ENCODE measurements around the gene MTHFD2L.
"Not testable (repeated sequence)": the region's sequence is repeated elsewhere in the genome, so short reads cannot be mapped to it uniquely, and the experiment has no call there.

Gene MTHFD2L

DNA sequence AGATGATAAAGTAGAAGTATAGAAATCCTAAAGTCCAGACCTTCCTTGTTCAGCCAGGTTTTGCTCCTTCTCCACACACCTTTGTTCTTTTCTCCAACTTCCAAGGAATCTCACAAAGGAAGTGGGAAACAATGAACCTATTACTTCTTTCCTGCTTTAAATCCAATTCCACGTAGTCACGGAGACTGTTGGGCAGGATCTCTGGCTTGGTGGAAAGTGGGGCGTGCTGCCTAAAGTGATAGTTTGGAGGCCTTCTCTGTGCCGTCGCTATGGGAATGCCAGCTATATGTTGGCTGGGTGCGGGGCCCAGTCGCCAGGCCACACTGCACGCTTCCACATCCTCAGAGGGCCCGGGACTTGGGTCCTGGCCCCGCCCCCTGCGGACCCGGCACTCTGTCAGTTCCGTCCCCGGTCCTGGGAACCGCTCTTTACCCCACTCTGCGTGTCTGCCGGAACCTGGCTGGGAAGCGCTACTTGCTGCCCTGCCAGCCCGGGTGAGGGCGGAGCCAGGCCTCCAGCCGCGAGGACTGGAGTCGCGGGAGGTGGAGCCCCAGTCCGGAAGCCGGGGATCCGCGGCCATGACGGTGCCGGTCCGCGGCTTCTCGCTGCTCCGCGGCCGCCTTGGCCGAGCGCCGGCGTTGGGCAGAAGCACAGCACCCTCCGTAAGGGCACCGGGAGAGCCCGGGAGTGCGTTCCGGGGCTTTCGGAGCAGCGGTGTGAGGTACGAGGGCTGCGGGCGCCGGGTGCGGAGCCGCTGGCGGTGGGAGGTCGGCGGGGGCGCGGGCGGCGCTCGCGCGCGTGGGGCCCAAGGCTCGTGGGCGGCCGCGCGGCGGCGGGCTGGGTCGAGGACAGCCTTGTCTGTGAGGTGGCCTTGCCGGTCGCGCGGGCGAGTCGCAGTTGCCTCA lies at the start of gene MTHFD2L:
Gene MTHFD2L (plus strand): TSS at position 558 of the 905 bp plus-strand sequence. CDS start 21 bp downstream, at position 579.
- DNase-seq: peak; percentile 78 to 82

DNA sequence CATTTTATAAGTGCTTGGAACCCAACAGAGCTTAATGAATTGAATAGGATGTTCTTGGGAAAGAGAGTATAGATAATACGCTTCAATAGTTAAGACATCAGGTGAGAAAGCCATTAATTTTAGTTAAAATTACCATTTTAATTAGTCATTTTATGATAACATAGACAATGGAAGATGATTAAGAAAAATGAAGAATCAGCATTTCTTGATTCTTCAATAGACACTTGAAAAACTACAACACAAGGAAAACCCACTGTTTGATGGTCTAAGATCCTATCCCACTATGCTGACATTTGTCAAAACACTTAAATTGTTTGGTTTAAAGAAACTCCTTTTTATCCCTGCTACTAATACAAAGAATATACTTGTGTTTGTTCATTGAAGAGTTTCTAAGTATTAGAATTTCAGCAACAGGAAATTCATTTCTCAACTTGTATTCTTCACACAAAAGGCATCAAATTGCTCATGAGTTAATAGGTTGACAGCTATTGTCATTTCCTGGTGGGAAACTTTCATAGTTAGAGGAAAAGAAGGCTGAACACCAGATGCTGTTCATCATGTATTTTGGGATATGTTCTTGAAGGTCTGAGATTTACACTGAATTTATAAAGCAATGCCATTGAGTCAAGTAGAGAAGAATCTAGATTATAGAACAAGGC lies 49.3 kb upstream of the MTHFD2L start:
- no peak for DNase-seq

DNA sequence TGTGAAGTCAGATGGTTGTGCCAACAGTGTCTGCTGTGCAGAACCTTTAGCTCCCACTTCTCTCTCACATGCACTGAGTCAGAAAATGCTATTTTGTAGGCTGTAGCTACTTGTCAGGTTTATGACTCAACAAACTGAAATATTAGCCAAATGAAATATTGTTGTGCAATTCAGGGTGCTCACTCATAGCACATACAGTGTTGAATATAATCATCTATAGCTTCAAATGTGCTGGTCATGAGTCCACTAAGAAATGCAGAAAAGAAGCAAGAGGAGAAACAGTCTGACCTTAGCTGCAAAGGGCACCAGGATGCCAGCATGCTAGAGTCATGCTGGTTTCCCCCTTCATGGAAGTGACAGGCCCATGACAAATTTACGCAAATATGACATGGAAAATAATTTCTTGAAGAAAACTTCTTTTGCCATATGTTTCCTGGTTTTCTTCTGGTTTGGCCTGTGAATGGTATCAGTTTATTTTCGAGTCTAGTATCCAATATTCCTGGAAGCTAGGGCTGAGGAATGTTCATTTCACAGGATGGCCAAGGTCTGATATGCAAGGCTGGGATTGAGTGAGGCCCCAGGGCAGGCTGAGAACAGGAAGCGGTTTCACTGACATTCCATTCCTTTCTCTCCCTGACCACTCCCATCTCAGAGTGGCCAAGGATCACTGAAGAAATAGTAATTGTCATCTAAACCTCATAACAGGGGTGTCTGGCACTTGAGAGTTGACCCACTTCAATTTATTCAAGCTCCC lies 48.6 kb upstream of the MTHFD2L start:
- no peak for DNase-seq

DNA sequence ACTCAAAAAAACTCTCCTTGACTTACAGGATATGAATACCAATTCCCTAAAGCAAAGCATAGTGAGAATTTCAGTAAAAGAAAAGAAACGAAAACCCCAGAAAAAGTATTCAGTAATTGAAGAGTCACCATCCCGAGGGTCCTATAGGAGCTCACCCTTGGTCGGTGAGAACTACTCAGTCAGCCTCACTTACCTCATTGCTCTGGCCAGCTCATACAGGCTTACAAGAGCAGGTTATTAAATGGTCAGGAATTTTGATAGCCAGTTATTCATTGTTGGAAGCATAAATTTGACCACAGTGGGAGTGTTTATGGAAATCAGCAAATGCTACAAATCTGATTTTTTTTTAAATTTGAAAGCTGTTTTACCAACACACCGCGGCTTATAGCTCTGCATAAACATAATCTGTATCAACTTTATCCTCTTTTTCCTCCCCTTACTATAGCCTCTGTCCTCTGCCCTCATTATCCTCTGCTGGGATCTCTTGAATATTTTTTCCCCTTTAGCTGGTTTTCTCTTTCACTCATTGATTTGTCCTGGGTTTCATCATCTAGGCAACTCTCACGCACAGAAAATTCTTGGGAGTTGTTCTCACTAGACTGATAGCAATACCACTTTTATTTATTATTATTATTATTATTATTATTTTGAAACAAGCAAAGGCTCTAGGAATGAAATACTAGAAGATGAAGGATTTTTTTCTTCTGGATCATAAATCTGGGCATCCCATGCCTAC lies 47.9 kb upstream of the MTHFD2L start:
- no peak for DNase-seq

DNA sequence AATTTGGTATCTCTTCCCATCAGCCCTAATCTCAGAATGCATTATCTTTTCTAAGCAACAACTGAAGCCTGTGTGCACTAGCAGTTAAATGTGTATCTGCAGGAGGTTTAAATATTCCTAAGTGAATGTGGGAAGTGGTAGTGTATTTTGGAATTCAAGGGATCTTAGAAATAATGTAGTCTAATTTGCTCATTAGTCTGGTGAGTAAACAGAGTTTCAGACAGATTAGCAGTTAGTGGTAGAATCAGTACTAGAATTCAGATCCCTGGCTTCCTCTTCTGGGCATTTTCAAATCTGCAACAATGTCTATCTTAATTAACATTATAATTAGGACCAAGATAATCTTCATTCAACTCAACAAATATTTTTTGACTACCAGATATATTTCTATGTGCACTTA lies 47.2 kb upstream of the MTHFD2L start:
- no peak for DNase-seq

DNA sequence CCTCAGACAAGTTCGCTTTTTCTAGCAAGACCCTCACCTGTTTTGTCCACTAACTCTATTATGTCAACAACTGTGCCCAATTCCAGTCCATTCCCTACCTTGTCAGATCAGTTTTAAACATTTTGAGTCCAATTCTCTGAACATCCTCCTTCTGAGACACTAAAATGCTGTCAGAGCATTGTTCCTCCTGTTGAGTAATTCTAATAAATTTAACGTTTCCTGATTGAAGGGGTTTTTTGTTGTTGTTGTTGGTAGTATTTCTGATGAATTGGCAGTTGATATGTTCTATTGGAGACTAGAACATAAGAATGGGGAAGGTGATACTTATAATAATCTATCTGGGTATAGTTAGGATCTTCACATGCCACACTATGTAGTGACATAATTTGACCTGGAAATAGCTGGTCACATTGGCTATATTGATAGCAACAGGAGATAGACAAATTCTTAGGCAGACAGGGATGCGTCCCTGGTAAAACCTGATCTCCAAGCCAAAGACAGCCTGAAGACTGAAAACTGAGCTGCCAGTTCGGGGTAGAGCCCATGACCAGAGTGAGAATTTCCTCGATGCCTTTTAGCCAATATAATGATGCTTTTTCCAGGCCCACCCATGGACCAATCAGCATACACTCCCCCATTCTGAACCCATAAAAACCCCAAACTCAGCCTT lies 46.5 kb upstream of the MTHFD2L start:
- DNase-seq: no peak

DNA sequence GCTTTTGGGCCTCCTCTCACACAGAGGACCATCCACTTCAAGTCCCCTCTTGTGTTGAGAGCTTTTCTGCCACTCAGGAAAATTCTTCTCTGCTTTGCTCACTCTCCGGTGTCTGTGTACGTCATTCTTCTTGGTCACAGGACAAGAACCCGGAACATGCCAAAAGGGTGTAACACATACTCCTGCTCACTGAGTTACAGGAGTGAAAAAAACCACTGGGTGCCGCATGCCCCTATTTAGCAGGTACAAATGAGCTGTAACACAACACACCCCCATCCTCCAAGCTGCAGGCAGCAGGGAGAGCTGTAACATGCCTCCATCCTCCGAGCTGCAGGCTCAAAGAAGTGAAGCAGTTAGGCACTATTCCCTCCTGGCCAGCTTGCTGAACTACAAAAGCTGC lies 45.9 kb upstream of the MTHFD2L start:
- DNase-seq: no peak

DNA sequence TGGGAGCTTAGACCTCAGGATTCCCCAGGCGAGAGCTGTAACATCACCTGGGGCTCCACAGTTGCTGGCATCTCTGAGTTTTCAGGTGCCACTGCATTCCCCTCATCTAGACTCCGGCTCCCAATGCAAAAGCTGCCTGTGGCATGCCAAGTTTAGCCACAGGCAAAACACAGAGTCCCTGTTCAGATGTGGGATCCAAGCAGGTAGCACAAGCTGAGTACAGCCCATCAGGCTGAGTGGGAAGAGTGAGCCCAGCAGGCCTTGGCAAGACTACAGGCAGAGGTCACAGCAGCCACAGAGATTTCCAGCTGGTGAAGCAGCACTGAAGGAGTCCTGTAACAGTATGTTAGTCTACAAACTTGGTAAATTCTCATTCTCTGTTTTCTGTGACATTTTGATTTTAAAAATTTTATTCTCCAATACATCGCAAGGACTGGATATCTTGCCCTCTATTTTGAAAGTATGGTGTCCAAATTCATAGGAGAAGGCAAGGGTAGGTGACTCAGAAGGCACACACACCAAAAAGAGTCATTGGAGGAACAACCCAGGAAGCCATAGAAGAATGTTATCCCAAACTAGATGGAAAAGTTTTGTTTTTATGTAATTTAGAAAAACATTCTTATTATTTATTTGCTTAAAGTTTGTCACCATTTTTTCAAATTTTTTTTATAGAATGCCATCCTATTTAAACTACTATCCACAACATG lies 45.4 kb upstream of the MTHFD2L start:
- DNase-seq: no peak

DNA sequence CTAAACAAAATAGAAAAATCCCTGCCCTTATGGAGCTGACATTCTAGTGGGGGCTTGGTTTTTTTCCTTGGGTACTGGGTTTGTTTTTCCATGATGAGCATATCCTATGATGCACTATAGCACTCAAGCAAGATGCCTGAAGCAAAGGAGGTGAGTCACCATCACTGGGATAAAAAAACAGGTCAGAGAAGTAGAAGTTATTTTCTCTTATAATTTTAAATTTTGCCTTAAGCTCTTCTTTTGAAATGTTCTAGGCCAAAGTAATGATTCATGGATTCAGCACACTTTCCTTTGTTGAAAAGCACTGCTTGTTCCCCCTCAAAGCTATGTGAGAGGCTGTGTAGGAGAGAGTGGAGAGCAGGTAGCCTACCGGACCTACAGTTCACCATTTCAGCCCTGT lies 43.7 kb upstream of the MTHFD2L start:
- no peak for DNase-seq

DNA sequence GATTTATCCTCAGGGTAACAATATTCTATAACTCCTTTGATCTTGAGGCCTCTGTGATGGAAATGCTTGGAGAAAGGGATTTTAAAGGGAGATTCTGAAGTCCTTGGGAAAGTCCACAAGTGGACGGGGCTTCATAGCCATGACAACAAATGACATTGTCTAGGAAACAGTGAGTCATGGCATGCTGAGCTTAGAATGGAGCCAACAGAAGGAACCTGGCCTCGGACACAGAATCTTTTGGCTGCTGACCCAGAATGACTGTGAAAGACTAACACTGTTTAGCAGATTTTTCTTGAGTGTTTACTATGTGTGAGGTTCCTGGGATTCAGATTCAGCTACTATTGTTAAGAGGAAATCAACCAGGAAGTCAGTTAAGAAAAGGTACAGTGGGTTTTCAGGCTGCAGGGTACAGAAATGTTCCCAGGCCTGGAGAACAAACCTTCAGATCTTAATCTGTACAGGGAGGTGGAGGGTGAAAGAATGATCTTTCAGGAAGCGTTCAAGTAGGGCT lies 40.8 kb upstream of the MTHFD2L start:
- no peak for DNase-seq

DNA sequence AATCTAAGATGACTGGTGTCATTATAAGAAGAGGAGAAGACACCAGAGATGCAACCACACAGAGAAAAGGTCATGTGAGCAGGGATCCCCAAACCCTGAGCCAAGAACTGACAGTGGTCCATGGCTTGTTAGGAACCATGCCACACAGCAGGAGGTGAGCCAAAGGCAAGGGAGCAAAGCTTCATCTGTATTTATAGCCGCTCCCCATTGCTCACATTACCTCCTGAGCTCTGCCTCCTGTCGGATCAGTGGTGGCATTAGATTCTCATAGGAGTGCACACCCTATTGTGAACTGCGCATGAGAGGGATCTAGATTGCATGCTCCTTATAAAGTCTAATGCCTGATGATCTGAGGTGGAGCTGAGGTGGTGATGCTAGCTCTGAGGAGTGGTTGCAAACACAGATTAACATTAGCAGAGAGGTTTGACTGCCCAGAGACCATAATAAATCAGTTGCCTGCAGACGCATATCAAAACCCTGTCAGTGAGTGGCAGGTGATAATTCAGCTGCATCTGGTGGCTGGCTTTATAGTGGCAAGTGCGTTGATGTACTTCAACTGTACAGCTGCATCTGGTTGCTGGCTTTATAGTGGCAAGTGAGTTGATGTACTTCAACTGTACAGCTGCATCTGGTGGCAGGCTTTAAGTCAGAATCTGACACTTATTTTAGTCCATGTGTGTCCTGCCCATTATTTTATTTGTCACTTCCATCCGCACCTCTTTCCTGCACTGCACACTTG lies 39.1 kb upstream of the MTHFD2L start:
- DNase-seq: no peak

DNA sequence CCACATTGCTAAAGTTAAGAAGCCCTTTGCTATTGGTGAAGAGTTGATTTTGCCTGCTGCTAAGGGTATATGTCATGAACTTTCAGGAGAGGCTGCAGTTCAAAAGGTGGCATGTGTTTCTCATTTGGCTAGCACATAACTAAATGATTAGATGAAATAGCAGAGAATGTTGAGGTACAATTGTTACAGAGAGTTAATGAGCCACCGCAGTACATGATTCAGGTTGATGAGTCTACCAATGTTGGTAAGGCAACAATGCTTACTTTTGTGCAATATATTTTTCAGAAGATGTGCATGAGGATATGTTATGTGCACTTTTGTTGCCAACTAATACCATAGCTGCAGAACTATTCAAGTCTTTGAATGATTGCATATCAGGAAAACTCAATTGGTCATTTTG lies 37.8 kb upstream of the MTHFD2L start:
- DNase-seq: no peak

DNA sequence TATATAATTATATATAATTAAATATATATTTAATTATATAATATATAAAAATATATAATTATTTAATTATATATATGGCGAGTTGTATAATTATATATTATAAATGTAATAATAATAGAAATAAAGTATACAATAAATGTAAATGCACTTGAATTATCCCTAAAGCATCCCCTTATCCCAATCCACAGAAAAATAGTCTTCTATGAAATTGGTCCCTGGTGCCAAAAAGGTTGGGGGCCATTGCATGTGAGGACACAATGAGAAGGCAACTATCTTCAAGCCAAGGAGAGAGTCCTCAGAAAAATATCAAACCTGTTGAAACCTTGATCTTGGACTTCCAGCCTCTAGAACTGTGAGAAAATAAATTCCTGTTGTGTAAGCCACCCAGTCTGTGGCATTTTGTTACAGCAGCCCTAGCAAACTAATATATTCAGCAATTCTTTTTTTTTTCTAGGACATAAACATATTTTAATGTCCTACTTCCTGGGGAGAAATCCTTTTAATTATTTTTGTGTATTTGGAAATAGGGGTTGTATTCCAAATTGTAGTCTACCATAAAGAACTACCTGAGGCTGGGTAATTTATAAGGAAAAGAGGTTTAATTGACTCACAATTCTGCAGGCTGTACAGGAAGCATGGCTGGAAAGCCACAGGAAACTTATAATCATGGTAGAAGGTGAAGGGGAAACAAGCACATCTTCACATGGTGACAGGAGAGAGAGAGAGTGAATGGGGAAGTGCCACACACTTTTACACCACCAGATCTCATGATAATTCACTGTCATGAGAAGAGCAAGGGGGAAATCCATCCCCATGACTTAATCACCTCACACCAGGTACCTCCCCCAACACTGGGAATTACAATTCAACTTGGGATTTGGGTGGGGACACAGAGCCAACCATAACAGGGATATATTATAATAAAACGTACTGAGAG lies 36.0 kb upstream of the MTHFD2L start:
- no peak for DNase-seq

DNA sequence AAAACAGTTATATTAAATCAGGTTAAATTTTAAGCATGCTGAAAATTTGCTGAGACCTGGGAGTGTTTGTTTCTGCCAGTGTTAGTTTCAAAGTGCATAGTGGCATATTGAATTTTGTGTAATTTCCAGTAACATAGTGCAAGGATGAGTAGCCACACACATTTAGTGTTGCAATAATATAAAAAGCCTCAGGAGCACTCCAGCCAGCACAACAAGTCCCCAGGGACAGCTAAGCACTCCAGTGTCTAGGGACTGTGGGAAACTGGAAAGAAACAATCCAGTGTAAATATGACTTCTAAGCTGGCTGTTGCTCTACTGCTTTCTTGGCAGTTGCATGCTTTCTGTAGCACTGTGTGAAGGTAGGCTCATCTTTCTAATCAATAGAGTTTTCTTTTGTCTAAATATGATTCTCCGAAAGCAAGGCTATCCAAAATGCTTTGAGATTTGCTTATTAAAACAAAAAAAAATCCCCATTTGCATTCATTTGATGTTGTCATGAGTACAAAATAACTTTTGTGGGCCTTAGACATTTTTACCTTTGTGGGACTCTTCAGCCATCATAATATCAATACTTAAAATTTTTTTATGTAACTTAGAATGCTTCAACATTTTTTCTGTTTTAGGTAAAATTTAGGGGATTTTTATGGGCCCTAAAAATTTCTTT lies 34.7 kb upstream of the MTHFD2L start:
- no peak for DNase-seq

DNA sequence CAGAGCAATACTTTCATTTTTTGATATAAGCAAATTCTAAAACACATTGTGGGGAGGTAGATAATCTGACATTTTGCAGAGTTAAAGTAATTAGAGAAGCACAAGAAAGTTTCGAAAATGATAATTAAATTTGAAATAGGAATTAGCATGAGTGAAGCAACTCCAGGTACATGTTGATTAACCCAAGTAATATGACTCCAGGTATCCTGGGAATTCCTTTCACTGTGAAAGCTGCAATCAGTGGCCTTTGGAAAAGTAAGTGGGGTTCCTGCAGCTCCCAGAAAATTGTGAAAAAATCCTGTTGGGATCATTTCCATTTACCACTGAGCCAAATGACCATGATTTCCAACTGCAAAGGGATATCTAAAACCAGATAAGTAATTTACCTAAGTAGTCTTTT lies 32.9 kb upstream of the MTHFD2L start:
- no peak for DNase-seq

DNA sequence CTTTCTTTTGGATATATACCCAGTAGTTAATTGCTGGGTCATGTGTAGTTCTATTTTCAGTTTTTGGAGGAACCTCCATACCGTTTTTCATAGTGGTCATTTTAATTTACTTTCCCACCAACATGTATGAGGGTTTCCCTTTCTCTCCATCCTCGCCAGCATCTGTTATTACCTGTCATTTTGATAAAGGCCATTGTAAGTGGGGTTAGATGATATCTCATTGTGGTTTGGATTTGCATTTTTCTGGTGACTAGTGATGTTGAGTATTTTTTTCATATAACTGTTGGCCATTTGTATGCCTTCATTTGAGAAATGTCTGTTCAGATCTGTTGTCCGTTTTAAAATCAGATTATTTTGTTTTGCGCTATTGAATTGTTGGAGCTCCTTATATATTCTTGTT lies 30.2 kb upstream of the MTHFD2L start:
- DNase-seq: no peak

DNA sequence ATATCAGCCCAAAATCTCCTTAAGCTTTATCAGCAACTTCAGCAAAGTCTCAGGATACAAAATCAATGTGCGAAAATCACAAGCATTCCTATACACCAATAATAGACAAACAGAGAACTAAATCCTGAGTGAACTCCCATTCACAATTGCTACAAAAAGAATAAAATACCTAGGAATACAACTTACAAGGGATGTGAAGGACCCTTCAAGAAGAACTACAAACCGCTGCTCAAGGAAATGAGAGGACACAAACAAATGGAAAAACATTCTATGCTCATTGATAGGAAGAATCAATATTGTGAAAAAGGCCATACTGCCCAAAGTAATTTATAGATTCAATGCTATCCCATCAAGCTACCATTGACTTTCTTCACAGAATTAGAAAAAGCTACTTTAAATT lies 27.1 kb upstream of the MTHFD2L start:
- not testable (repeated sequence) for DNase-seq

DNA sequence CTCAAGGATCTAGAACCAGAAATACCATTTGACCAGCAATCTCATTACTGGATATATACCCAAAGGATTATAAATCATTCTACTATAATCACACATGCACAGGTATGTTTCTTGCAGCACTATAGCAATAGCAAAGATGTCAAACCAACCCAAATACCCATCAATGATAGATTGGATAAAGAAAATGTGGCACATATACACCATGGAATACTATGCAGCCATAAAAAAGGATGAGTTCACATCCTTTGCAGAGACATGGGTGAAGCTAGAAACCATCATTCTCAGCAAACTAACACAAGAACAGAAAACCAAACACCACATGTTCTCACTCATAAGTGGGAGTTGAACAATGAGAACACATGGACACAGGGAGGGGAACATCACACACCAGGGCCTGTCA lies 25.7 kb upstream of the MTHFD2L start:
- DNase-seq: not testable (repeated sequence)

DNA sequence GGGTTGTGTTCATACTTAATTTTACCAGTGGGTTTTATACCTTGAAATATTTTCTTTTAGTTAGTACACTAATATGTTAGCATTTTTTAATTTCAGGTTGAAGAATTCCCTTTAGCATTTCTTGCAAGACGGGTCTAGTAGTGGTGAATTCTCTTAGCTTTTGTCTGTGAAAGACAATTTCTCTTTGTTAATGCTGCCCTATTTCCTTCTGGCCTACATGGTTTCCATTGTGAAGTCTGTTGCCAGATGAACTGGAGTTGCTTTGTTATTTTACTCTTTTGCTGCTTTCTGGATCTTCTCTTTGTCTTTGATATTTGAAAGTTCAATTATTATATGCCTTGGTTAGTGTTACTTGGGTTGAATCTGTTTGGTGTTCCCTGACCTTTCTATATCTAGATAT lies 25.0 kb upstream of the MTHFD2L start:
- DNase-seq: no peak

All from stimulated activated CD4-positive, alpha-beta T cell treated with anti-CD3 and anti-CD28 coated beads, Interleukin-4, amount 100 ng/mL, for 4 hours (primary cell).